Activated T-helper 17 cell treated with anti-CD3 and anti-CD28 coated beads, Interleukin-2, amount 50 U/mL, for 72 hours (primary cell): Measurements from ENCODE around the gene PCSK1N. TPM values are rescaled to one million over a fixed set of nuclear protein-coding genes. Genes with fewer than 3 reads are reported as not detected.
A peak's percentile ranks its signal among the peaks of the same experiment; 100 is the strongest.
"Not testable (repeated sequence)": the region's sequence is repeated elsewhere in the genome, so short reads cannot be mapped to it uniquely, and the experiment has no call there.

Experiments
- ATAC-seq: fragments of 150-1000 bp; cut with Tn5 transposase; replicated peaks from 2 replicates; pipeline ENCODE4 v1.10.0; 2021; ENCODE audit warnings: mild to moderate bottlenecking, moderate library complexity
- H3K27ac Mint-ChIP-seq: one replicate; pipeline ENCODE4 v1.8.0; 2022; ENCODE audit warnings: mixed read lengths
- H3K27me3 Mint-ChIP-seq: one replicate; pipeline ENCODE4 v1.8.0; 2022; ENCODE audit warnings: mixed read lengths
- H3K36me3 Mint-ChIP-seq: one replicate; pipeline ENCODE4 v1.8.0; 2022; ENCODE audit warnings: low read depth, mild to moderate bottlenecking, mixed read lengths
- H3K4me1 Mint-ChIP-seq: one replicate; pipeline ENCODE4 v1.8.0; 2022; ENCODE audit warnings: mixed read lengths
- H3K4me3 Mint-ChIP-seq: one replicate; pipeline ENCODE4 v1.8.0; 2022; ENCODE audit warnings: mild to moderate bottlenecking, mixed read lengths
- H3K9me3 Mint-ChIP-seq: one replicate; pipeline ENCODE4 v1.8.0; 2022; ENCODE audit warnings: mixed read lengths
- total RNA-seq, 2 donors: library from RNA; stranded (reverse); gene quantifications; one replicate each; pipeline ENCODE4 v1.2.3, GENCODE V29; 2022

Gene PCSK1N
- total RNA-seq: 1 to 10 TPM; 3.7 to 4.7 TPM

- H3K4me1 Mint-ChIP-seq: peaks cover 8% of the 10 kb centered on the region
- H3K27me3 Mint-ChIP-seq: peaks cover under 1% of the 10 kb centered on the region
- peak within 1 kb of the TSS; percentile 85 for H3K4me3 Mint-ChIP-seq
- H3K9me3 Mint-ChIP-seq: no peaks in the 10 kb centered on the region
- no peaks in the 10 kb centered on the region for H3K36me3 Mint-ChIP-seq
- H3K27ac Mint-ChIP-seq: no peak within 1 kb of the TSS
- peak; percentile 59 for ATAC-seq
These were observed at the start of gene PCSK1N for GRCh38 chrX:48835524-48836329. PCSK1N (minus strand) TSS chrX:48835610; CDS start chrX:48835532, 78 bp downstream.

GRCh38 chrX:48883729-48884128 is 48.3 kb upstream of the PCSK1N start:
- Mint-ChIP-seq H3K9me3 (no peaks in the 10 kb centered on the region), H3K4me3 (no peak overlapping the region), H3K27ac (no peak overlapping the region), H3K27me3 (no peaks in the 10 kb centered on the region), H3K36me3 (no peaks in the 10 kb centered on the region), H3K4me1 (no peaks in the 10 kb centered on the region)
- ATAC-seq: no peak

GRCh38 chrX:48876944-48877343 is 41.5 kb upstream of the PCSK1N start:
- not testable (repeated sequence) for H3K27me3 Mint-ChIP-seq, H3K4me1 Mint-ChIP-seq, H3K27ac Mint-ChIP-seq

GRCh38 chrX:48872017-48872416 is 36.6 kb upstream of the PCSK1N start:
- H3K27me3 Mint-ChIP-seq, H3K9me3 Mint-ChIP-seq, H3K4me3 Mint-ChIP-seq, ATAC-seq, H3K36me3 Mint-ChIP-seq, H3K4me1 Mint-ChIP-seq, H3K27ac Mint-ChIP-seq: not testable (repeated sequence)

More at GRCh38 chrX:48876944-48877343, 41.5 kb upstream of the PCSK1N start:
- ATAC-seq, H3K9me3 Mint-ChIP-seq, H3K36me3 Mint-ChIP-seq, H3K4me3 Mint-ChIP-seq: not testable (repeated sequence)

- Mint-ChIP-seq H3K9me3 (no peaks in the 10 kb centered on the region), H3K27me3 (no peaks in the 10 kb centered on the region), H3K27ac (no peak overlapping the region), H3K4me3 (no peak overlapping the region), H3K4me1 (no peaks in the 10 kb centered on the region), H3K36me3 (no peaks in the 10 kb centered on the region)
- ATAC-seq: no peak
These were observed 28.8 kb upstream of the PCSK1N start for GRCh38 chrX:48864210-48864609.

GRCh38 chrX:48854898-48855297 is 19.5 kb upstream of the PCSK1N start:
- no peak for ATAC-seq
- no peak overlapping the region for H3K4me3 Mint-ChIP-seq
- no peaks in the 10 kb centered on the region for H3K36me3 Mint-ChIP-seq
- peaks cover 4% of the 10 kb centered on the region for H3K27me3 Mint-ChIP-seq
- H3K9me3 Mint-ChIP-seq: no peaks in the 10 kb centered on the region
- no peak overlapping the region for H3K27ac Mint-ChIP-seq
- H3K4me1 Mint-ChIP-seq: no peaks in the 10 kb centered on the region

- ATAC-seq, H3K27me3 Mint-ChIP-seq, H3K36me3 Mint-ChIP-seq: not testable (repeated sequence)
These were observed 18.9 kb upstream of the PCSK1N start for GRCh38 chrX:48854121-48854804.

GRCh38 chrX:48853494-48853893 is 18.1 kb upstream of the PCSK1N start:
- H3K4me1 Mint-ChIP-seq, ATAC-seq, H3K27ac Mint-ChIP-seq, H3K4me3 Mint-ChIP-seq, H3K36me3 Mint-ChIP-seq, H3K9me3 Mint-ChIP-seq, H3K27me3 Mint-ChIP-seq: not testable (repeated sequence)

More at GRCh38 chrX:48854121-48854804, 18.9 kb upstream of the PCSK1N start:
- H3K9me3 Mint-ChIP-seq, H3K27ac Mint-ChIP-seq, H3K4me3 Mint-ChIP-seq, H3K4me1 Mint-ChIP-seq: not testable (repeated sequence)

- ATAC-seq: no peak
- H3K36me3 Mint-ChIP-seq: no peaks in the 10 kb centered on the region
- peaks cover 5% of the 10 kb centered on the region for H3K4me1 Mint-ChIP-seq
These were observed 17.4 kb upstream of the PCSK1N start for GRCh38 chrX:48852857-48853256.

GRCh38 chrX:48848847-48849246 is 13.4 kb upstream of the PCSK1N start:
- no peak overlapping the region for H3K4me3 Mint-ChIP-seq
- peaks cover 5% of the 10 kb centered on the region for H3K4me1 Mint-ChIP-seq
- no peaks in the 10 kb centered on the region for H3K36me3 Mint-ChIP-seq
- H3K27me3 Mint-ChIP-seq: peaks cover 4% of the 10 kb centered on the region
- no peaks in the 10 kb centered on the region for H3K9me3 Mint-ChIP-seq
- H3K27ac Mint-ChIP-seq: no peak overlapping the region
- no peak for ATAC-seq

More at GRCh38 chrX:48852857-48853256, 17.4 kb upstream of the PCSK1N start:
- H3K9me3 Mint-ChIP-seq: no peaks in the 10 kb centered on the region
- H3K27ac Mint-ChIP-seq: no peak overlapping the region
- H3K27me3 Mint-ChIP-seq: peaks cover 4% of the 10 kb centered on the region
- no peak overlapping the region for H3K4me3 Mint-ChIP-seq

- H3K27ac Mint-ChIP-seq: no peak overlapping the region
- no peaks in the 10 kb centered on the region for H3K9me3 Mint-ChIP-seq
- no peak overlapping the region for H3K4me3 Mint-ChIP-seq
- ATAC-seq: no peak
- H3K4me1 Mint-ChIP-seq: peaks cover 2% of the 10 kb centered on the region
- H3K36me3 Mint-ChIP-seq: no peaks in the 10 kb centered on the region
- H3K27me3 Mint-ChIP-seq: no peaks in the 10 kb centered on the region
These were observed 4.3 kb upstream of the PCSK1N start for GRCh38 chrX:48839686-48840085.

- peaks cover 3% of the 10 kb centered on the region for H3K27me3 Mint-ChIP-seq
- H3K9me3 Mint-ChIP-seq: no peaks in the 10 kb centered on the region
- H3K4me3 Mint-ChIP-seq: peak overlapping the region; percentile 85
- no peaks in the 10 kb centered on the region for H3K36me3 Mint-ChIP-seq
- no peak overlapping the region for H3K27ac Mint-ChIP-seq
- H3K4me1 Mint-ChIP-seq: peaks cover 8% of the 10 kb centered on the region
- ATAC-seq: peak; percentile 47
These were observed 1.1 kb downstream of the PCSK1N start for GRCh38 chrX:48834383-48834709.

- Mint-ChIP-seq H3K4me3 (peak overlapping the region; percentile 85), H3K9me3 (no peaks in the 10 kb centered on the region), H3K36me3 (no peaks in the 10 kb centered on the region), H3K27ac (no peak overlapping the region), H3K4me1 (peaks cover 8% of the 10 kb centered on the region), H3K27me3 (peaks cover 3% of the 10 kb centered on the region)
- ATAC-seq: no peak
These were observed 1.8 kb downstream of the PCSK1N start for GRCh38 chrX:48833542-48834138.

- peaks cover 8% of the 10 kb centered on the region for H3K4me1 Mint-ChIP-seq
- ATAC-seq: no peak
- H3K27ac Mint-ChIP-seq: no peak overlapping the region
- H3K9me3 Mint-ChIP-seq: no peaks in the 10 kb centered on the region
- peaks cover 9% of the 10 kb centered on the region for H3K27me3 Mint-ChIP-seq
- no peaks in the 10 kb centered on the region for H3K36me3 Mint-ChIP-seq
- H3K4me3 Mint-ChIP-seq: no peak overlapping the region
These were observed 3.5 kb downstream of the PCSK1N start for GRCh38 chrX:48831909-48832291.
